Endothelial cell of umbilical vein (primary cell): ENCODE results near the gene BARD1. TPM values are rescaled to one million over a fixed set of nuclear protein-coding genes. Genes with fewer than 3 reads are reported as not detected.

Experiments
- BruUV-seq: library from RNA; stranded (reverse); fragments of 400-500 nt; replicated peaks from 2 replicates; lab custom pipeline; 2021; lab: Mats Ljungman, UMichigan
- CTCF ChIA-PET: fragments of 300-600, 350-600 bp; sonication (Branson Sonifier 250); formaldehyde crosslinking; loops from one replicate; lab custom pipeline; 2021; ENCODE audit warnings: antibody characterized with exemption, inconsistent platforms; lab: Charles Lee
- POLR2A ChIA-PET: fragments of 300-600, 350-600 bp; sonication (Branson Sonifier 250); formaldehyde crosslinking; loops from one replicate; lab custom pipeline; 2021; ENCODE audit warnings: antibody characterized with exemption, inconsistent platforms; lab: Charles Lee
- DNase-seq: peaks from one replicate; pipeline ENCODE4 v3.0.0-alpha.2; 2011; ENCODE audit warnings: low read depth, low spot score
- FAIRE-seq: peaks from 2 replicates; lab custom pipeline; 2011; peaks lifted over from hg19 to GRCh38; lab: Jason Lieb, UNC
- H2AFZ ChIP-seq: 2 replicates; pipeline ENCODE4 v1.6.0; 2012; ENCODE audit warnings: low read depth, low read length, control low read depth, inconsistent platforms
- H3K27ac ChIP-seq: 2 replicates; pipeline ENCODE4 v1.5.1; 2011; ENCODE audit warnings: low read depth, mild to moderate bottlenecking, control low read depth, low read length, moderate library complexity; ENCODE audit not compliant: insufficient read depth
- H3K27me3 ChIP-seq, 2 experiments: 2 replicates each; pipeline versions ENCODE4 v1.6.0 to v1.6.1; 2011; ENCODE audit warnings: low read length in 2 of 2, mixed read lengths in 1 of 2; ENCODE audit not compliant: control insufficient read depth in 2 of 2, insufficient read depth in 2 of 2
- H3K36me3 ChIP-seq, 2 experiments: 2 replicates in 1 of 2; 3 replicates in 1 of 2; pipeline ENCODE4 v1.5.1; 2011; ENCODE audit warnings: low read length in 2 of 2, mild to moderate bottlenecking in 1 of 2, moderate library complexity in 1 of 2; ENCODE audit not compliant: control insufficient read depth in 2 of 2, insufficient read depth in 2 of 2; ENCODE audit errors: extremely low read depth in 1 of 2
- H3K4me1 ChIP-seq: 3 replicates; pipeline ENCODE4 v1.5.1; 2011; ENCODE audit warnings: mild to moderate bottlenecking, low read length; ENCODE audit not compliant: control insufficient read depth, insufficient read depth; ENCODE audit errors: extremely low read depth
- H3K4me2 ChIP-seq: 2 replicates; pipeline ENCODE4 v1.6.1; 2011; ENCODE audit warnings: low read length, control low read depth, mixed read lengths; ENCODE audit not compliant: insufficient read depth
- H3K4me3 ChIP-seq, 3 experiments: fragments of 200-600 bp in 1 of 3; sonication (generic), shearing (Covaris generic) in 1 of 3; replicated peaks in 1 of 3; 2 replicates each; pipeline ENCODE4 v1.5.1; 2011 to 2016; ENCODE audit warnings: control low read depth in 3 of 3, low read length in 3 of 3, mild to moderate bottlenecking in 2 of 3, inconsistent platforms in 1 of 3, low read depth in 1 of 3, moderate library complexity in 1 of 3; ENCODE audit not compliant: insufficient read depth in 1 of 3
- H3K79me2 ChIP-seq: 2 replicates; pipeline ENCODE4 v1.6.0; 2012; ENCODE audit warnings: low read length, inconsistent platforms; ENCODE audit not compliant: control insufficient read depth, insufficient read depth
- H3K9ac ChIP-seq: replicated peaks from 2 replicates; pipeline ENCODE3; 2011; ENCODE audit warnings: low read length, control low read depth; ENCODE audit not compliant: insufficient read depth; ENCODE audit errors: extremely low read depth
- H3K9me1 ChIP-seq: replicated peaks from 3 replicates; pipeline ENCODE4 v1.6.0; 2011; ENCODE audit warnings: mild to moderate bottlenecking, low read length; ENCODE audit not compliant: control insufficient read depth, insufficient read depth; ENCODE audit errors: extremely low read depth
- H3K9me3 ChIP-seq: replicated peaks from 2 replicates; pipeline ENCODE4 v1.5.1; 2012; ENCODE audit warnings: low read length, inconsistent platforms; ENCODE audit not compliant: control insufficient read depth, insufficient read depth
- H4K20me1 ChIP-seq: replicated peaks from 2 replicates; pipeline ENCODE3; 2011; ENCODE audit warnings: mild to moderate bottlenecking, low read length; ENCODE audit not compliant: control insufficient read depth, insufficient read depth; ENCODE audit errors: extremely low read depth
- CTCF ChIP-seq, 2 donors: IDR thresholded peaks; 1 replicate in 1 of 2; 2 replicates in 1 of 2; pipeline ENCODE4 v1.5.1; 2011; ENCODE audit warnings: low read length in 2 of 2, mild to moderate bottlenecking in 2 of 2, moderate library complexity in 2 of 2, control low read depth in 1 of 2, inconsistent platforms in 1 of 2, low read depth in 1 of 2; ENCODE audit not compliant: insufficient read depth in 1 of 2; ENCODE audit errors: extremely low read depth in 1 of 2
- EZH2 ChIP-seq: IDR thresholded peaks from 2 replicates; pipeline ENCODE4 v1.6.1; 2012; ENCODE audit warnings: borderline replicate concordance, low read depth, mild to moderate bottlenecking, moderate library complexity, low read length, inconsistent platforms; ENCODE audit not compliant: severe bottlenecking
- FOS ChIP-seq: IDR thresholded peaks from 2 replicates; pipeline ENCODE4 v1.6.1; 2011; ENCODE audit warnings: mild to moderate bottlenecking, low read length, moderate library complexity, borderline replicate concordance; ENCODE audit not compliant: insufficient read depth
- GATA2 ChIP-seq: IDR thresholded peaks from 2 replicates; pipeline ENCODE4 v1.7.0; 2011; ENCODE audit warnings: low read depth, mild to moderate bottlenecking, moderate library complexity, mixed read lengths, low read length; ENCODE audit not compliant: insufficient read length, insufficient read depth
- JUN ChIP-seq: IDR thresholded peaks from 2 replicates; pipeline ENCODE4 v1.6.1; 2011; ENCODE audit warnings: borderline replicate concordance, low read depth; ENCODE audit not compliant: insufficient read length, insufficient read depth
- MAX ChIP-seq: IDR thresholded peaks from 2 replicates; pipeline ENCODE4 v1.6.1; 2011; ENCODE audit not compliant: insufficient read depth, insufficient read length
- MYC ChIP-seq: IDR thresholded peaks from one replicate; pipeline ENCODE4 v1.6.1; 2011; ENCODE audit warnings: mild to moderate bottlenecking, low read depth, low read length
- POLR2A ChIP-seq: IDR thresholded peaks from 2 replicates; pipeline ENCODE4 v1.6.1; 2012; ENCODE audit warnings: low read depth, mild to moderate bottlenecking, control low read depth, low read length
- POLR2AphosphoS5 ChIP-seq: IDR thresholded peaks from 2 replicates; pipeline ENCODE4 v1.6.1; 2012; ENCODE audit warnings: low read depth, mild to moderate bottlenecking, control low read depth, low read length, moderate library complexity; ENCODE audit not compliant: insufficient read depth
- dilution Hi-C: fragments of 300-500 bp; cut with MboI; formaldehyde crosslinking; loops from one replicate; pipeline ENCODE4 v1.15.0; 2019; ENCODE audit warnings: low sequenced_read_pairs; ENCODE audit not compliant: extremely low pct_ligation_motif_present
- intact Hi-C: fragments of 100-400 bp; cut with micrococcal nuclease; formaldehyde crosslinking; loops from one replicate; pipeline ENCODE4 v1.10.0; 2022
- polyA plus RNA-seq, 4 experiments: library from polyadenylated mRNA; depleted of rRNA in 3 of 4; stranded (reverse) in 3 of 4; unstranded in 1 of 4; fragments of >200 nt; gene quantifications; 2 replicates each; pipeline versions ENCODE4 v1.2.1 to v1.2.3, GENCODE V29; 2011 to 2012; ENCODE audit warnings: missing spikeins in 1 of 4
- total RNA-seq: library from RNA; stranded (reverse); gene quantifications from 2 replicates; pipeline ENCODE4 v1.2.3, GENCODE V29; 2021

The BARD1 gene
- total and polyA plus RNA-seq, 2 donors (not counting 3 experiments of a cell fraction or from before 2014, with no cell fraction given), result 9.1 to 14.7 TPM

GRCh38 chr2:214706986-214707385, 102.5 kb downstream of the BARD1 start:
- no peak for FAIRE-seq
- CTCF ChIA-PET, result no interaction called here

GRCh38 chr2:214699236-214699635, 110.2 kb downstream of the BARD1 start:
- FAIRE-seq, result no peak
- dilution Hi-C loops, result no loop called here
- H3K4me3 ChIP-seq, result no peak overlapping the region
- no peak overlapping the region for H2AFZ ChIP-seq
- H3K9ac ChIP-seq, result no peak overlapping the region
- no peak overlapping the region for H3K27ac ChIP-seq
- H3K9me1 ChIP-seq, result no peaks in the 10 kb centered on the region
- no peaks in the 10 kb centered on the region for H3K79me2 ChIP-seq
- no TSS peak for BruUV-seq
- no peaks in the 10 kb centered on the region for H3K9me3 ChIP-seq
- intact Hi-C loops, result no loop called here
- H3K27me3 ChIP-seq, result no peaks in the 10 kb centered on the region
- H3K4me1 ChIP-seq, result peaks cover 6% of the 10 kb centered on the region
- no peak for TF ChIP-seq MYC
- TF ChIP-seq GATA2, result no peak
- TF ChIP-seq POLR2A, result no peak
- TF ChIP-seq EZH2, result no peak
- no peak for TF ChIP-seq MAX
- no peak for TF ChIP-seq POLR2AphosphoS5
- TF ChIP-seq CTCF (IDR thresholded peaks at IDR 0.05; ENCODE audit: extremely low read depth in 1 of 2, insufficient read depth in 1 of 2, low read depth in 1 of 2, low read length in 2 of 2), result no peak
- TF ChIP-seq JUN, result no peak
- no peak for TF ChIP-seq FOS
- ChIA-PET POLR2A (no interaction called here), CTCF (no interaction called here)
- no peak for DNase-seq
- H3K36me3 ChIP-seq, result no peaks in the 10 kb centered on the region
- H4K20me1 ChIP-seq, result no peaks in the 10 kb centered on the region
- no peak overlapping the region for H3K4me2 ChIP-seq

More at GRCh38 chr2:214706986-214707385, 102.5 kb downstream of the BARD1 start:
- Histone ChIP-seq H3K9ac (no peak overlapping the region), H3K36me3 (no peaks in the 10 kb centered on the region), H4K20me1 (no peaks in the 10 kb centered on the region), H3K9me3 (no peaks in the 10 kb centered on the region), H2AFZ (no peak overlapping the region), H3K27ac (no peak overlapping the region), H3K4me1 (no peaks in the 10 kb centered on the region), H3K9me1 (no peaks in the 10 kb centered on the region), H3K79me2 (no peaks in the 10 kb centered on the region), H3K27me3 (no peaks in the 10 kb centered on the region), H3K4me3 (no peak overlapping the region), H3K4me2 (no peak overlapping the region)
- DNase-seq, result no peak
- no TSS peak for BruUV-seq
- intact Hi-C loops (no loop called here), dilution Hi-C loops (no loop called here)
- POLR2A ChIA-PET, result no interaction called here
- TF ChIP-seq GATA2 (no peak), JUN (no peak), FOS (no peak), CTCF (IDR thresholded peaks at IDR 0.05; ENCODE audit: extremely low read depth in 1 of 2, insufficient read depth in 1 of 2, low read depth in 1 of 2, low read length in 2 of 2) (no peak)
